ENCODE results near the gene WHRN. TPM values are rescaled to one million over a fixed set of nuclear protein-coding genes. Genes with fewer than 3 reads are reported as not detected.

WHRN gene
- total and polyA plus RNA-seq, 5 donors = 7.8 to 20.3 (median 13.2) TPM

DNA sequence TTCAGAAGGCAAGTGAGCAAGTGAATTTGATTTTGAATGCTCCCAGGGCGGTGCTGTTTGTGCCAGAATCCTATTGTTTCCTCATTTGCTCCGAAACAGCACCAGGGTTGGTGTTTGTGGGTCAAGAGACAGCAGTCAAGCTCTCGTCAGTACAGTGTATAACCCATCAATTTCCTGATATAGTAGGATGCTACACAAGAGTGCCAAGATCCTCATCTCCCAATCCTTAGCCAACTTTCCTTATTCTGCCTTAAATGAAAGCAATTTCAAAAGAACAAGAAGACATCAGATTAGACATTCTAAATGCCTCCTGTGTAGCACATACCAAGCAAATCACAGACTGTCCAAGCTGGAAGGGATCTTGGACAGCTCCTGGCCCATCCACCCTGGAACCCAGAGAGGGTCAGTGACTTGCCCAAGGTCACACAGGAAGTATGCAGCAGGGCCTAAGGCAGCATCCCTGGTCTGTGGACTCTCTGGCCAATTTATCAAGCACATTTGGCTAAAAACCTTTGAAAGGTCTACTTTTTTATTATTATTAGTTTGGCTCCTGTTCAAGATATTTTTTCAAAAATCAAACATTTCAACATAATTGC, 4.5 kb downstream of the WHRN start:
- 76% methylated on average over 3 of the region's 3 CpGs for WGBS
- intact Hi-C loops (cut with DNase I) = loop anchor here in 1 of 4 donors (10.0 kb wide), 1 partner anchor 114 kb away; the partner anchor contains the start of gene TMEM268
- DNase-seq (no peak), ATAC-seq (no peak)
- no peaks in the 10 kb centered on the region for H3K9me3 ChIP-seq (ENCODE audit: control insufficient read depth, low read length)
- H3K27ac ChIP-seq (ENCODE audit: low read length) = no peak overlapping the region
- no peak overlapping the region for H3K4me3 ChIP-seq (ENCODE audit: low read length)
- no peaks in the 10 kb centered on the region for H3K27me3 ChIP-seq (ENCODE audit: control insufficient read depth, insufficient read depth)
- H3K4me1 ChIP-seq (ENCODE audit: control insufficient read depth, insufficient read depth, low read length) = no peaks in the 10 kb centered on the region

GRCh38 chr9:114499941-114500696, 5.2 kb downstream of the WHRN start:
- Histone ChIP-seq H3K9me3 (ENCODE audit: control insufficient read depth, low read length) (no peaks in the 10 kb centered on the region), H3K4me1 (ENCODE audit: control insufficient read depth, insufficient read depth, low read length) (no peaks in the 10 kb centered on the region), H3K27ac (ENCODE audit: low read length) (no peak overlapping the region), H3K27me3 (ENCODE audit: control insufficient read depth, insufficient read depth) (no peaks in the 10 kb centered on the region), H3K4me3 (ENCODE audit: low read length) (no peak overlapping the region)
- intact Hi-C loops (cut with DNase I) = loop anchor here in 1 of 4 donors (10.0 kb wide), 1 partner anchor 115 kb away; the partner anchor contains the start of gene TMEM268
- DNase-seq (no peak), ATAC-seq (no peak)
- WGBS = 85% methylated on average over 9 of the region's 9 CpGs

- intact Hi-C loops (cut with DNase I) = no loop called here
- Histone ChIP-seq H3K27me3 (ENCODE audit: control insufficient read depth, insufficient read depth) (no peaks in the 10 kb centered on the region), H3K4me3 (ENCODE audit: low read length) (no peak overlapping the region), H3K27ac (ENCODE audit: low read length) (no peak overlapping the region), H3K4me1 (ENCODE audit: control insufficient read depth, insufficient read depth, low read length) (no peaks in the 10 kb centered on the region), H3K9me3 (ENCODE audit: control insufficient read depth, low read length) (no peaks in the 10 kb centered on the region)
- ATAC-seq (no peak), DNase-seq (no peak)
- WGBS = 81% methylated on average over 9 of the region's 9 CpGs
Observed at GRCh38 chr9:114499528-114499927, 5.7 kb downstream of the WHRN start.

GRCh38 chr9:114497727-114498382, 7.4 kb downstream of the WHRN start:
- no peaks in the 10 kb centered on the region for H3K27me3 ChIP-seq (ENCODE audit: control insufficient read depth, insufficient read depth)

GRCh38 chr9:114497236-114497635, 8.0 kb downstream of the WHRN start:
- 63% methylated on average over 2 of the region's 2 CpGs for WGBS
- Histone ChIP-seq H3K4me3 (ENCODE audit: low read length) (no peak overlapping the region), H3K9me3 (ENCODE audit: control insufficient read depth, low read length) (no peaks in the 10 kb centered on the region), H3K27ac (ENCODE audit: low read length) (no peak overlapping the region), H3K27me3 (ENCODE audit: control insufficient read depth, insufficient read depth) (no peaks in the 10 kb centered on the region), H3K4me1 (ENCODE audit: control insufficient read depth, insufficient read depth, low read length) (no peaks in the 10 kb centered on the region)
- ATAC-seq = no peak
- intact Hi-C loops (cut with DNase I) = no loop called here
- DNase-seq = no peak

More at GRCh38 chr9:114497727-114498382, 7.4 kb downstream of the WHRN start:
- H3K4me3 ChIP-seq (ENCODE audit: low read length) = no peak overlapping the region
- no peak overlapping the region for H3K27ac ChIP-seq (ENCODE audit: low read length)
- H3K4me1 ChIP-seq (ENCODE audit: control insufficient read depth, insufficient read depth, low read length) = no peaks in the 10 kb centered on the region
- no peak for ATAC-seq
- no peaks in the 10 kb centered on the region for H3K9me3 ChIP-seq (ENCODE audit: control insufficient read depth, low read length)
- intact Hi-C loops (cut with DNase I) = no loop called here
- 92% methylated on average over 7 of the region's 7 CpGs for WGBS
- DNase-seq = no peak

- no peaks in the 10 kb centered on the region for H3K27me3 ChIP-seq (ENCODE audit: control insufficient read depth, insufficient read depth)
- no peaks in the 10 kb centered on the region for H3K9me3 ChIP-seq (ENCODE audit: control insufficient read depth, low read length)
- no peak overlapping the region for H3K4me3 ChIP-seq (ENCODE audit: low read length)
- no peak for DNase-seq
- intact Hi-C loops (cut with DNase I) = no loop called here
- 81% methylated on average over 4 of the region's 4 CpGs for WGBS
- no peak for ATAC-seq
- H3K27ac ChIP-seq (ENCODE audit: low read length) = no peak overlapping the region
- H3K4me1 ChIP-seq (ENCODE audit: control insufficient read depth, insufficient read depth, low read length) = no peaks in the 10 kb centered on the region
Observed at GRCh38 chr9:114496011-114496410, 9.3 kb downstream of the WHRN start.

DNA sequence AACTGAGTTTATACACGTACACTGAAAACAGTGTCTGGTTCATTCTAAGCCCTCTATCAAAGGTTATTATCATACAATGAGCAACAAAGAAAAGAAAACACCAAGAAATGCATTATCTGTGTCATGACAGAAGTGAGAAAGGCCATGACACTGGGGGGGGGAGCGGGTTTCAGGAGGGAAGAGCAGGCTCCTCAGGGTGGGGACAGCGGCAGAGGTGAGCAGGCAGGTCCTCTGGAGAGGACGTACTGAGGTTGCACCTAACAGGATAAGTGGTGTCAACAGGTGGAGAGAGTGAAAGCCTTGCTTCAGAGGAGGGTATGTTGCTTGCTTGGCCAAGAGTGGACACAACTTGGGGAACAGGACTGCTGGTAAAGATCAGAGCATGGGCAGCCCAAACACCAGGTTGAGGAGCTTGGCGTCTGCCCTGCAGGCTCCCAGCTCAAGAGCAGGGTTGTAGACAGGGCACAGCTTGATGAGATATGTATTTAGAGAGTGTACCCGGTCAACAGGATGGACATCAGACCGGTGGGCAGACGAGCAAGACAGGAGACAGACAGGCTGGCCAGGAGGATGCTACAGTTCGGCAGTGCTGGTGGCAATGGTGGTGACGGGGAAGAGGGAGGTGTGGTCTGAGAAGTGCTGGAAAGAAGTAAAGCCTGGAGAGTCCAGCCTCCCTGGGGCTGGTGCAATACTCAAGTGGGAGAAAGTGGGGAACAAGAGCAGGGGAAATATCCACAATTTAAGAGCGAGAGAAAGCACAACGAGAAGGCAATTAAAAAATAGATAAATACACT, 10.3 kb downstream of the WHRN start:
- Histone ChIP-seq H3K9me3 (ENCODE audit: control insufficient read depth, low read length) (no peaks in the 10 kb centered on the region), H3K4me3 (ENCODE audit: low read length) (no peak overlapping the region), H3K4me1 (ENCODE audit: control insufficient read depth, insufficient read depth, low read length) (no peaks in the 10 kb centered on the region), H3K27ac (ENCODE audit: low read length) (no peak overlapping the region), H3K27me3 (ENCODE audit: control insufficient read depth, insufficient read depth) (no peaks in the 10 kb centered on the region)
- no peak for DNase-seq
- WGBS = 60% methylated on average over 12 of the region's 12 CpGs
- ATAC-seq = no peak
- intact Hi-C loops (cut with DNase I) = no loop called here

DNA sequence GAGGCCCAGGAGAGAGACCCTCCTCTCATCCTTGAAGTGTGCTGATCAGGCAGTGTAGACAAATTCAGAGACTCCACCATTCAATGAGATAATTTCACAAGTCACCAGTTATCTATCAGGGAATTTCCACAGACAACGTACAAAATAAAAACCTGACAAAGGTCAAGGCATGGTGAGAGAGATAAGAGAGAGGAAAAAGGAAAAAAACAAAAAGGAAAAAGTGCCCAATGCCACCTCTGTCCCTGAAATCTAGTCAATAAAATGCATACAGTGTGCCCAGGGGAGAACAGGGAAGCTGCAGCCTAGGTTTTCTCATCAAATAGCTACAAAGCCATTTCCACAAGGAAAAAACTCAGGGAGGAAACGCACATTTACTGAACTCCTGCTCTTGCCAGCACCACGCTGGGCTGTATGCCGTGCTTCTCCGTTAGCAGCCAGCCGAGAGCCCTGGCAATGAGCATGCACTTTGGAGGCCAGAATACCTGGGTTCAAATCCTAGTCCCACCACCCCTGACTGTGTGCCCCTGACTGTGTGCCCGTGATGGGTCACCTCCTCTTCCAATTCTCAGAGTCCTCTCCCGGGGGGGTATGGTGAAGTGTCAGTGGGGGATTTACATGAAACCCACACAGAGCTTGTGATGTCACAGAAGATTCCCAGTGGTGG, 11.6 kb downstream of the WHRN start:
- no peaks in the 10 kb centered on the region for H3K27me3 ChIP-seq (ENCODE audit: control insufficient read depth, insufficient read depth)
- no peaks in the 10 kb centered on the region for H3K9me3 ChIP-seq (ENCODE audit: control insufficient read depth, low read length)
- H3K4me1 ChIP-seq (ENCODE audit: control insufficient read depth, insufficient read depth, low read length) = no peaks in the 10 kb centered on the region
- intact Hi-C loops (cut with DNase I) = no loop called here
- no peak overlapping the region for H3K4me3 ChIP-seq (ENCODE audit: low read length)
- ATAC-seq = no peak
- WGBS = 61% methylated on average over 8 of the region's 8 CpGs
- DNase-seq = no peak
- no peak overlapping the region for H3K27ac ChIP-seq (ENCODE audit: low read length)

DNA sequence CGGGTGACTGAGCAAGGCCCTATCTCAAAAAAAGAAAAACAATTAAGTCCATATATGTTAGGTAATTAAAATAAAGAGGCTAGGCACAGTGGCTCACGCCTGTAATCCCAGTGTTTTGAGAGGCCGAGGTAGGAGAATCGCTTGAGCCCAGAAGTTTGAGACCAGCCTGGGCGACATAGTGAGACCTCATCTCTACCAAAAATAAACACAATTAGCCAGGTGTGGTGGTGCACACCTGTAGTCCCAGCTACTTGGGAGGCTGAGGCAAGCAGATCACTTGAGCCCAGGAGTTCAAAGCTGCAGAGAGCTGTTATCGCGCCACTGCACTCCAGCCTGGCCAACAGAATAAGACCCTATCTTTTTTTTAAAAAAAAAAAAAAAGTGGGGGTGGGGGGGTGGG, 12.3 kb downstream of the WHRN start:
- intact Hi-C loops (cut with DNase I) = no loop called here
- DNase-seq (no peak), ATAC-seq (no peak)
- Histone ChIP-seq H3K27ac (ENCODE audit: low read length) (no peak overlapping the region), H3K4me3 (ENCODE audit: low read length) (no peak overlapping the region), H3K27me3 (ENCODE audit: control insufficient read depth, insufficient read depth) (no peaks in the 10 kb centered on the region), H3K4me1 (ENCODE audit: control insufficient read depth, insufficient read depth, low read length) (no peaks in the 10 kb centered on the region), H3K9me3 (ENCODE audit: control insufficient read depth, low read length) (no peaks in the 10 kb centered on the region)
- WGBS = 94% methylated on average over 7 of the region's 7 CpGs

DNA sequence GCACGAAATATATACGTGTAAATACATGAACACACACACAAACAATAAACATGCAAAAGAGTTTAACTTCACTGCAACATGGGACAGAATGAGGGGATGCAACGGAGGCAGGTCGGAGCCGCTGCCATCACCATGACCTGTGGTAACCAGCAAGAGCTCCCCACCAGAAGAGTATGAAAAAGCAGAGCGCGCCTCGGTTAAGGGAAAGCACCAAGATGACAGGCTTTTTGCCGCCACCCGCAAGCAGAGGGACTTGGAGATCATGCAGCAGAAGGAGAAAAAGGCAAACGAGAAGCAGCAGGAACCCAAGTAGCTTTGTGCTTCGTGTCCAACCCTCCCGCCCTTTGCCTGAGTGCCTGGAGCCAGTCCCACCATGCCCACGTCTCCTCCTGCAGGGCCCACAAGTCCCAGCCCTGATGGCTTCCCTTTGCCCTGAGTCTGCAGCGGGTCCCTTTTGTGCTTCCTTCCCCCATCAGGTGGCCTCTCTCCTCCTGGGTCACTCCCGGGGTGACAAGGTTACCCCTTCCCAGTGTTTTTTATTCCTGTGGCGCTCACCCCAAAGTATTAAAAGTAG, 13.8 kb downstream of the WHRN start:
- intact Hi-C loops (cut with DNase I) = no loop called here
- no peak overlapping the region for H3K27ac ChIP-seq (ENCODE audit: low read length)
- no peak overlapping the region for H3K4me3 ChIP-seq (ENCODE audit: low read length)
- no peaks in the 10 kb centered on the region for H3K4me1 ChIP-seq (ENCODE audit: control insufficient read depth, insufficient read depth, low read length)
- no peaks in the 10 kb centered on the region for H3K9me3 ChIP-seq (ENCODE audit: control insufficient read depth, low read length)
- 82% methylated on average over 17 of the region's 17 CpGs for WGBS
- no peak for DNase-seq
- no peak for ATAC-seq
- H3K27me3 ChIP-seq (ENCODE audit: control insufficient read depth, insufficient read depth) = no peaks in the 10 kb centered on the region
